OCI-LY1 (cell line): Measurements from ENCODE around the gene CCDC85C.

Experiments used
- H2AFZ ChIP-seq: fragments of 200-600 bp; sonication (generic), shearing (Covaris generic); 2 replicates; pipeline ENCODE4 v1.6.0; 2014; ENCODE audit warnings: antibody characterized with exemption, mild to moderate bottlenecking, low read length
- H3F3A ChIP-seq: fragments of 200-600 bp; sonication (generic), shearing (Covaris generic); 2 replicates; pipeline ENCODE4 v1.6.0; 2014; ENCODE audit warnings: mild to moderate bottlenecking, antibody characterized with exemption, low read length, moderate library complexity; ENCODE audit not compliant: insufficient read depth
- H3K27ac ChIP-seq: fragments of 200-600 bp; sonication (generic); 2 replicates; pipeline ENCODE4 v1.5.1; 2014; ENCODE audit warnings: low read length, mixed run types, mild to moderate bottlenecking, low read depth; ENCODE audit not compliant: poor library complexity, severe bottlenecking
- H3K27me3 ChIP-seq: fragments of 200-600 bp; sonication (generic); 2 replicates; pipeline ENCODE4 v1.6.0; 2014; ENCODE audit warnings: antibody characterized with exemption, mild to moderate bottlenecking, low read length, moderate library complexity; ENCODE audit not compliant: insufficient read depth
- H3K36me3 ChIP-seq: fragments of 200-600 bp; sonication (generic); 2 replicates; pipeline ENCODE4 v1.6.1; 2014; ENCODE audit warnings: mild to moderate bottlenecking, antibody characterized with exemption, low read length, moderate library complexity, mixed read lengths; ENCODE audit not compliant: insufficient read depth
- H3K4me1 ChIP-seq: fragments of 200-600 bp; sonication (generic); 2 replicates; pipeline ENCODE4 v1.5.1; 2014; ENCODE audit warnings: mild to moderate bottlenecking, low read length, moderate library complexity; ENCODE audit not compliant: insufficient read depth, severe bottlenecking
- H3K4me2 ChIP-seq: fragments of 200-600 bp; sonication (generic), shearing (Covaris generic); 2 replicates; pipeline ENCODE4 v1.6.1; 2014; ENCODE audit warnings: low read length
- H3K4me3 ChIP-seq: fragments of 200-600 bp; sonication (generic); 2 replicates; pipeline ENCODE4 v1.5.1; 2014; ENCODE audit warnings: low read length, low read depth, mild to moderate bottlenecking, mixed read lengths; ENCODE audit not compliant: poor library complexity, severe bottlenecking
- H3K79me2 ChIP-seq: fragments of 200-600 bp; shearing (Covaris generic); 2 replicates; pipeline ENCODE4 v1.6.1; 2016; ENCODE audit warnings: mixed run types, low read length, mixed read lengths; ENCODE audit not compliant: insufficient read depth
- H3K9ac ChIP-seq: fragments of 200-600 bp; sonication (generic), shearing (Covaris generic); 2 replicates; pipeline ENCODE4 v1.6.1; 2014; ENCODE audit warnings: mild to moderate bottlenecking, low read length, mixed read lengths
- H3K9me2 ChIP-seq: fragments of 200-600 bp; sonication (generic), shearing (Covaris generic); 2 replicates; pipeline ENCODE4 v1.6.1; 2014; ENCODE audit warnings: low read depth, mild to moderate bottlenecking, low read length, mixed read lengths
- H3K9me3 ChIP-seq: fragments of 200-600 bp; shearing (Covaris generic); 2 replicates; pipeline ENCODE4 v1.6.1; 2014; ENCODE audit warnings: low read length, mixed read lengths
- H4K20me1 ChIP-seq: fragments of 200-600 bp; sonication (generic), shearing (Covaris generic); 2 replicates; pipeline ENCODE4 v1.6.0; 2016; ENCODE audit warnings: mild to moderate bottlenecking, low read length; ENCODE audit not compliant: insufficient read depth
- EZH2 ChIP-seq: fragments of 200-600 bp; sonication (generic), shearing (Covaris generic); IDR thresholded peaks from 2 replicates; pipeline ENCODE4 v1.8.0; 2017; ENCODE audit warnings: borderline replicate concordance, mixed run types, mild to moderate bottlenecking, antibody characterized with exemption, low read length, moderate library complexity, mixed read lengths
- TF ChIP-seq, protein P1 (sequence below): fragments of 200-600 bp; sonication (generic), shearing (Covaris generic); IDR thresholded peaks from 2 replicates; pipeline ENCODE4 v1.5.1; 2017; ENCODE audit warnings: mild to moderate bottlenecking, antibody characterized with exemption, low read length, moderate library complexity, mixed read lengths

The CCDC85C gene

DNA sequence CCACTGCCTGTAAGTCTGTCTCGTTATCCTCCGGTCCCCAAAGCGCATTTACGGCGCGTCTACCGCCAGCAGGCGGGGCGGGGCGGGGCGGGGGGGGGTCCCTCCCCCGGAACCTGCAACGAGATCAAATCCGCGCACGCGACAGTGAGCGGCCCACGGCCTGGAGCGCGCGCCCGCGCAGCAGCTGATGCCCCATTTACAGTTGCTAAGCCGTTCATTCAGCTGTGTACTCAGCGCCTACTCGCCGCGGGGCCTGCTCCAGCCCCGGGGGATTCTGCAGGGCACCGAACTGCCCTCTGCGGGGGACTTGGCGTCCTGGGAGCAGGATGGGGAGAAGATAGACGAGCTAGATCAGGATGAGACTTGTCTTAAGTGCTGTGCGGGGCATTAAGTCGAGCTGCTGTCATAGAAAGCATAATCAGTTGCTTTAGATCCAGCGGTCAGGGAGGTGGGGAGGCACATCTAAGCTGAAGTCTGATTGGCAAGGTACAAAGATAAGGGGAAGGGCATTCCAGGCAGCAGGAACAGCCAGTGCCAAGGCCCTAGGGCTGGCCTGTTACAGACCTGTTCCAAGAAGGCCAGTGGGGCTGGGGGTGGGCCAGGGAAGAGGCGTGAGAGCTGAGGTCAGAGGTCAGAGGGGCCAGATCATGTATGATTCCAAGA is 1.4 kb upstream of the CCDC85C start:
- no peak overlapping the region for H2AFZ ChIP-seq
- H3K27me3 ChIP-seq = no peaks in the 10 kb centered on the region
- H3K36me3 ChIP-seq = no peaks in the 10 kb centered on the region
- H3K9me3 ChIP-seq = no peaks in the 10 kb centered on the region
- H3K9ac ChIP-seq = peak overlapping the region; percentile 72
- no peaks in the 10 kb centered on the region for H3K4me1 ChIP-seq
- H3K79me2 ChIP-seq = no peaks in the 10 kb centered on the region
- no peak overlapping the region for H3K27ac ChIP-seq
- no peak for TF ChIP-seq EZH2
- TF ChIP-seq, protein P1, sequence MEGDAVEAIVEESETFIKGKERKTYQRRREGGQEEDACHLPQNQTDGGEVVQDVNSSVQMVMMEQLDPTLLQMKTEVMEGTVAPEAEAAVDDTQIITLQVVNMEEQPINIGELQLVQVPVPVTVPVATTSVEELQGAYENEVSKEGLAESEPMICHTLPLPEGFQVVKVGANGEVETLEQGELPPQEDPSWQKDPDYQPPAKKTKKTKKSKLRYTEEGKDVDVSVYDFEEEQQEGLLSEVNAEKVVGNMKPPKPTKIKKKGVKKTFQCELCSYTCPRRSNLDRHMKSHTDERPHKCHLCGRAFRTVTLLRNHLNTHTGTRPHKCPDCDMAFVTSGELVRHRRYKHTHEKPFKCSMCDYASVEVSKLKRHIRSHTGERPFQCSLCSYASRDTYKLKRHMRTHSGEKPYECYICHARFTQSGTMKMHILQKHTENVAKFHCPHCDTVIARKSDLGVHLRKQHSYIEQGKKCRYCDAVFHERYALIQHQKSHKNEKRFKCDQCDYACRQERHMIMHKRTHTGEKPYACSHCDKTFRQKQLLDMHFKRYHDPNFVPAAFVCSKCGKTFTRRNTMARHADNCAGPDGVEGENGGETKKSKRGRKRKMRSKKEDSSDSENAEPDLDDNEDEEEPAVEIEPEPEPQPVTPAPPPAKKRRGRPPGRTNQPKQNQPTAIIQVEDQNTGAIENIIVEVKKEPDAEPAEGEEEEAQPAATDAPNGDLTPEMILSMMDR = no peak
- H3K4me3 ChIP-seq = peak overlapping the region; percentile 73
- H3K9me2 ChIP-seq = no peaks in the 10 kb centered on the region
- no peaks in the 10 kb centered on the region for H4K20me1 ChIP-seq
- H3F3A ChIP-seq = no peaks in the 10 kb centered on the region
- H3K4me2 ChIP-seq = peak overlapping the region; percentile 64

DNA sequence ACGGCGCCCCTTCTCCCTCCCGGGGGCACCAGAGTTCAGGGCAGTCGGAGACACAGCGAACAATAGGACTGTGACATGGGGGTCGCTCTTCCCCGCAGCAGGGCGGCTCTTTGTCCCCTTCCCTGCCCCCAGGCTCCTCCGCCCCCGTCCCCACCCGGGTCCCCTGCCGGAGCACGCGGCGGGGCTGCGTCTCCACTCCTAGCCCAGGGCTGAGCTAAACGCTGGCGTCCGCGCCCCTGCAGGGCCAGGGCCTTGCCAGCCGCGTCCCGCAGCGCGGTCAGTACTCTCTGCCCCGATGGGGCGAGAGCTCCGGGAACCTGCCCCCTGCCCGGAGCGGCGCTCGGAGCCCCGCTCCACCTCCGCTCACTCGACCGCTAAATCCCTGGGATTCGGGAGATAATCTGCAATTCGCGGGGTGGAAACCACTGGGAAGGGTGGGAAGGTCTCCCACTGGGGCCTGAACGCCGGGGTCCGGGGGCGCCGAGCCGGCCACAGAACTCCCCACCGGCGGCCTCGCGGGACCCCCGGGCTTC is 825 bp upstream of the CCDC85C start:
- no peaks in the 10 kb centered on the region for H3K9me3 ChIP-seq
- no peaks in the 10 kb centered on the region for H3K79me2 ChIP-seq
- peak overlapping the region; percentile 73 for H3K4me3 ChIP-seq
- peak overlapping the region; percentile 64 for H3K4me2 ChIP-seq
- H2AFZ ChIP-seq = no peak overlapping the region
- no peaks in the 10 kb centered on the region for H4K20me1 ChIP-seq
- H3K9ac ChIP-seq = peak overlapping the region; percentile 72
- no peaks in the 10 kb centered on the region for H3K4me1 ChIP-seq
- H3F3A ChIP-seq = no peaks in the 10 kb centered on the region
- H3K27me3 ChIP-seq = no peaks in the 10 kb centered on the region
- TF ChIP-seq, protein P1 = no peak
- TF ChIP-seq EZH2 = no peak
- no peaks in the 10 kb centered on the region for H3K36me3 ChIP-seq
- no peaks in the 10 kb centered on the region for H3K9me2 ChIP-seq
- no peak overlapping the region for H3K27ac ChIP-seq

DNA sequence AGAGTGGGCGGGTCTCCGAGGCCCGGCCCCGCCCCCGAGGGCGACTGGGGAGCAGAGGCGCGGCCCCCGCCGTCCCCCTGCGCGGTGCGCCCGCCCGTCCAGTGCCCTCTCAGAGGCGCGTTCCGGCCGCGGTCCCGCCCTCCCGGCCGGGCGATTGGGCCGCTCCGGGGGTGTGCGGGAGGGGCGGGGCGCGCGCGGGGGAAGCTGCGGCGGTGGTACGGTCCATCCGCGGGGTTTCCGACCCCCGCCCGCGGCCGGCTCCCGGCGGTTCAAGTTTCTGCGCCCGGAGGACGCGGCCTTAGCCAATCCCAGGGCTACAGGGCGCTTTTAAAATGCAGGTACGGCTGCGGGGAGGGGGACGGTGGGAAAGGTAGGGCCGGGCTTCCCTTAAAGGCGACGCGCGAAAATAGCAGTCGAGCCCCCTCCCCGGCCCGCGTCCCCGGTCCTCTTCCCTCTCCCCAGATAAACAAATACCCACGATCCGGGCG is 315 bp upstream of the CCDC85C start:
- Histone ChIP-seq H3K27me3 (no peaks in the 10 kb centered on the region), H3K4me2 (peak overlapping the region; percentile 64), H2AFZ (no peak overlapping the region), H3K9ac (peak overlapping the region; percentile 72), H3K4me3 (peak overlapping the region; percentile 73), H3K36me3 (no peaks in the 10 kb centered on the region), H3K79me2 (no peaks in the 10 kb centered on the region), H3K4me1 (no peaks in the 10 kb centered on the region), H3K9me3 (no peaks in the 10 kb centered on the region), H3K9me2 (no peaks in the 10 kb centered on the region), H3F3A (no peaks in the 10 kb centered on the region), H4K20me1 (no peaks in the 10 kb centered on the region), H3K27ac (no peak overlapping the region)
- TF ChIP-seq, protein P1 = no peak
- TF ChIP-seq EZH2 = no peak
